ENCODE results near the gene RIN3. TPM values are rescaled to one million over a fixed set of nuclear protein-coding genes. Genes with fewer than 3 reads are reported as not detected.
A peak's percentile ranks its signal among the peaks of the same experiment; 100 is the strongest.

The RIN3 gene
- polyA plus RNA-seq, 3 donors, result 42.8 to 144 (median 54.6) TPM

GRCh38 chr14:92507174-92507768, 6.3 kb upstream of the RIN3 start:
- Histone ChIP-seq H4K20me1 (ENCODE audit: insufficient read depth, low read length) (no peaks in the 10 kb centered on the region), H3K4me3 (replicated peaks in 1 of 3; ENCODE audit: low read depth in 2 of 3, low read length in 3 of 3) (peak overlapping the region in 1 of 3 experiments; percentile 59), H3K4me2 (replicated peaks; ENCODE audit: extremely low read depth, low read length, poor library complexity, severe bottlenecking) (peak overlapping the region; percentile 47), H3K9me3 (replicated peaks in 1 of 2; ENCODE audit: control insufficient read depth in 1 of 2, insufficient read depth in 1 of 2, low read length in 2 of 2) (no peaks in the 10 kb centered on the region), H2AFZ (ENCODE audit: insufficient read depth, low read depth, low read length, poor library complexity, severe bottlenecking) (no peak overlapping the region), H3K79me2 (ENCODE audit: insufficient read depth, low read length) (no peaks in the 10 kb centered on the region), H3K9ac (ENCODE audit: insufficient read depth, low read length, poor library complexity, severe bottlenecking) (peak overlapping the region; percentile 35), H3K4me1 (ENCODE audit: control insufficient read depth in 1 of 2, insufficient read depth in 2 of 2, low read length in 2 of 2) (peaks cover 54 to 77% of the 10 kb centered on the region in 2 donors), H3K27ac (ENCODE audit: low read depth in 1 of 2, low read length in 2 of 2) (peak overlapping the region; percentile 80 to 88), H3K27me3 (ENCODE audit: control insufficient read depth in 2 of 2, insufficient read depth in 2 of 2, low read length in 2 of 2) (peaks cover 0 to 6% of the 10 kb centered on the region in 2 donors), H3K36me3 (replicated peaks in 1 of 2; ENCODE audit: control insufficient read depth in 1 of 2, insufficient read depth in 2 of 2, low read length in 2 of 2) (no peaks in the 10 kb centered on the region)
- Mint-ChIP-seq H3K4me1 (peaks cover 72% of the 10 kb centered on the region), H3K9me3 (peaks cover 0 to 2% (median 0%) of the 10 kb centered on the region in 7 donors), H3K27me3 (ENCODE audit: low read depth in 3 of 3) (peaks cover 12 to 31% (median 25%) of the 10 kb centered on the region in 3 donors), H3K27ac (peak overlapping the region; percentile 86 to 97 (median 93)), H3K4me3 (peak overlapping the region in 1 of 2 donors; percentile 61), H3K36me3 (peaks cover 23 to 27% of the 10 kb centered on the region in 2 donors)
- WGBS (ENCODE audit: insufficient coverage), result 0% methylated on average over 2 of the region's 4 CpGs
- TF ChIP-seq CTCF (IDR thresholded peaks at IDR 0.05), result no peak
- DNase-seq, result peak; percentile 70 to 89 (median 87)
- intact Hi-C loops (cut with micrococcal nuclease), result loop anchor here in 1 of 2 donors (2.0 to 5.0 kb wide), 2 partner anchors 14 to 35 kb away; no protein-coding TSS in a partner anchor

GRCh38 chr14:92510972-92511371, 2.6 kb upstream of the RIN3 start:
- no peak for DNase-seq
- peaks cover 33% of the 10 kb centered on the region for H3K79me2 ChIP-seq (ENCODE audit: insufficient read depth, low read length)
- no peaks in the 10 kb centered on the region for H3K9me3 ChIP-seq (replicated peaks in 1 of 2; ENCODE audit: control insufficient read depth in 1 of 2, insufficient read depth in 1 of 2, low read length in 2 of 2)
- no peak for TF ChIP-seq CTCF (IDR thresholded peaks at IDR 0.05)
- Mint-ChIP-seq H3K27me3 (ENCODE audit: low read depth in 3 of 3) (peaks cover 12 to 24% (median 23%) of the 10 kb centered on the region in 3 donors), H3K9me3 (peaks cover 0 to 2% (median 0%) of the 10 kb centered on the region in 7 donors), H3K27ac (no peak overlapping the region), H3K4me3 (peak overlapping the region in 1 of 2 donors; percentile 59), H3K36me3 (peaks cover 15 to 19% of the 10 kb centered on the region in 2 donors), H3K4me1 (peaks cover 61% of the 10 kb centered on the region)
- H3K27me3 ChIP-seq (ENCODE audit: control insufficient read depth in 2 of 2, insufficient read depth in 2 of 2, low read length in 2 of 2), result peaks cover 0 to 12% of the 10 kb centered on the region in 2 donors
- no peak overlapping the region for H3K4me3 ChIP-seq (replicated peaks in 1 of 3; ENCODE audit: low read depth in 2 of 3, low read length in 3 of 3)
- H2AFZ ChIP-seq (ENCODE audit: insufficient read depth, low read depth, low read length, poor library complexity, severe bottlenecking), result no peak overlapping the region
- intact Hi-C loops (cut with micrococcal nuclease), result loop anchor here (10.0 kb wide), 2 partner anchors 46 to 144 kb away; no protein-coding TSS in a partner anchor
- peaks cover 7% of the 10 kb centered on the region for H4K20me1 ChIP-seq (ENCODE audit: insufficient read depth, low read length)
- H3K4me1 ChIP-seq (ENCODE audit: control insufficient read depth in 1 of 2, insufficient read depth in 2 of 2, low read length in 2 of 2), result peaks cover 53 to 71% of the 10 kb centered on the region in 2 donors
- H3K9ac ChIP-seq (ENCODE audit: insufficient read depth, low read length, poor library complexity, severe bottlenecking), result no peak overlapping the region
- H3K4me2 ChIP-seq (replicated peaks; ENCODE audit: extremely low read depth, low read length, poor library complexity, severe bottlenecking), result no peak overlapping the region
- no peak overlapping the region for H3K27ac ChIP-seq (ENCODE audit: low read depth in 1 of 2, low read length in 2 of 2)
- no peaks in the 10 kb centered on the region for H3K36me3 ChIP-seq (replicated peaks in 1 of 2; ENCODE audit: control insufficient read depth in 1 of 2, insufficient read depth in 2 of 2, low read length in 2 of 2)
- WGBS (ENCODE audit: insufficient coverage), result 100% methylated on average over 2 of the region's 2 CpGs
